GM12878 (cell line): Measurements from ENCODE around the gene SSX7. TPM values are rescaled to one million over a fixed set of nuclear protein-coding genes. Genes with fewer than 3 reads are reported as not detected.
"Not testable (repeated sequence)": the region's sequence is repeated elsewhere in the genome, so short reads cannot be mapped to it uniquely, and the experiment has no call there.

Source experiments
- ATAC-seq: fragments of 200-7000 bp; cut with Tn5 transposase; 3 replicates; pipeline ENCODE4 v1.9.1; 2020; ENCODE audit warnings: mild to moderate bottlenecking, moderate library complexity
- Bru-seq: library from RNA; stranded (reverse); fragments of 400-500 nt; gene quantifications from one replicate; lab custom pipeline; 2021; lab: Mats Ljungman, UMichigan
- BruChase-seq, 2 experiments: library from RNA; stranded (reverse); fragments of 400-500 nt; gene quantifications; one replicate each; lab custom pipeline; 2021; lab: Mats Ljungman, UMichigan
- BruUV-seq: library from RNA; stranded (reverse); fragments of 400-500 nt; replicated peaks from 2 replicates; lab custom pipeline; 2021; lab: Mats Ljungman, UMichigan
- CTCF ChIA-PET: fragments of 300-600 bp; sonication (Branson Sonifier 250); formaldehyde crosslinking; extraction: SDS; loops from one replicate; lab custom pipeline; 2021; ENCODE audit warnings: inconsistent platforms; lab: Yijun Ruan, JAX
- POLR2A ChIA-PET: fragments of 350-600 bp; formaldehyde crosslinking; extraction: SDS; loops from one replicate; lab custom pipeline; 2021; ENCODE audit warnings: inconsistent platforms; lab: Charles Lee
- RAD21 ChIA-PET: fragments of 300-600 bp; sonication (Branson Sonifier 250); formaldehyde crosslinking; loops from one replicate; lab custom pipeline; 2023; ENCODE audit warnings: antibody characterized with exemption; ENCODE audit not compliant: unreplicated experiment; lab: Charles Lee
- SMC1A ChIA-PET: fragments of 300-600 bp; sonication (Branson Sonifier 250); formaldehyde crosslinking; loops from one replicate; lab custom pipeline; 2023; ENCODE audit not compliant: unreplicated experiment, uncharacterized antibody; lab: Charles Lee
- DNase-seq: peaks from one replicate; pipeline ENCODE4 v3.0.0-alpha.2; 2011; ENCODE audit warnings: low read depth, low spot score
- FAIRE-seq: peaks from 3 replicates; lab custom pipeline; 2011; peaks lifted over from hg19 to GRCh38; lab: Jason Lieb, UNC
- H2AFZ ChIP-seq: 2 replicates; pipeline ENCODE4 v1.6.0; 2011; ENCODE audit warnings: low read depth, low read length, control low read depth; ENCODE audit not compliant: control insufficient read depth
- H3K27ac ChIP-seq: 2 replicates; pipeline ENCODE4 v1.5.1; 2011; ENCODE audit warnings: control low read depth; ENCODE audit not compliant: control insufficient read depth, insufficient read depth
- H3K27me3 ChIP-seq, 2 experiments: replicated peaks in 1 of 2; 2 replicates each; pipeline versions ENCODE4 v1.6.0 to v1.6.1; 2011; ENCODE audit warnings: low read length in 1 of 2; ENCODE audit not compliant: control insufficient read depth in 2 of 2, insufficient read depth in 2 of 2
- H3K36me3 ChIP-seq, 2 experiments: 2 replicates each; pipeline ENCODE4 v1.5.1; 2011; ENCODE audit warnings: low read length in 1 of 2; ENCODE audit not compliant: control insufficient read depth in 2 of 2, insufficient read depth in 2 of 2
- H3K4me1 ChIP-seq: 2 replicates; pipeline ENCODE4 v1.6.1; 2011; ENCODE audit warnings: mild to moderate bottlenecking, low read length, moderate library complexity, mixed read lengths; ENCODE audit not compliant: control insufficient read depth, insufficient read depth
- H3K4me2 ChIP-seq: 2 replicates; pipeline ENCODE4 v1.6.0; 2011; ENCODE audit warnings: control low read depth; ENCODE audit not compliant: control insufficient read depth, insufficient read depth
- H3K4me3 ChIP-seq: fragments of 200-600 bp; sonication (generic); 2 replicates; pipeline ENCODE4 v1.5.1; 2016
- H3K79me2 ChIP-seq: 2 replicates; pipeline ENCODE4 v1.6.0; 2011; ENCODE audit warnings: low read length; ENCODE audit not compliant: control insufficient read depth, insufficient read depth
- H3K9ac ChIP-seq: 2 replicates; pipeline ENCODE4 v1.8.0; 2011; ENCODE audit warnings: low read length, control low read depth, mixed read lengths; ENCODE audit not compliant: control insufficient read depth, insufficient read depth
- H3K9me3 ChIP-seq: replicated peaks from 3 replicates; pipeline ENCODE4 v1.5.1; 2011; ENCODE audit warnings: mild to moderate bottlenecking, low read length; ENCODE audit not compliant: control insufficient read depth, insufficient read depth
- H4K20me1 ChIP-seq: 2 replicates; pipeline ENCODE4 v1.6.0; 2011; ENCODE audit not compliant: control insufficient read depth, insufficient read depth
- NFYB ChIP-seq: IDR thresholded peaks from 2 replicates; pipeline ENCODE4 v1.6.1; 2011; ENCODE audit warnings: low read depth, mild to moderate bottlenecking, low read length, improper control_type of control experiment, moderate library complexity; ENCODE audit not compliant: insufficient read depth
- WGBS: methylation state at CpG from one replicate; pipeline ENCODE4 v1.1.6; 2016; ENCODE audit warnings: low lambda C conversion rate; ENCODE audit not compliant: insufficient replicate concordance, insufficient coverage; ENCODE audit errors: missing lambda C conversion rate; 5-methylcytosine and 5-hydroxymethylcytosine counted together
- in situ Hi-C: fragments of 300-500 bp; cut with MboI; formaldehyde crosslinking; loops from 9 replicates; pipeline ENCODE4 v1.14.3; 2018; ENCODE audit warnings: mixed read lengths
- intact Hi-C: fragments of 100-400 bp; cut with micrococcal nuclease; formaldehyde crosslinking; loops from one replicate; pipeline ENCODE4 v1.14.2; 2022; ENCODE audit not compliant: unreplicated experiment
- long read RNA-seq, 2 experiments: library from polyadenylated mRNA; unstranded; transcript quantifications; one replicate each; pipeline ENCODE4 v2.0.0, GENCODE V29; 2019 to 2020
- polyA minus RNA-seq, 3 experiments: library from RNA; depleted of rRNA, polyadenylated mRNA; stranded (reverse); fragments of >200 nt; gene quantifications; 2 replicates each; pipeline ENCODE4 v1.2.3, GENCODE V29; 2011
- polyA plus RNA-seq, 11 experiments: library from polyadenylated mRNA; depleted of rRNA in 4 of 11; unstranded in 6 of 11; stranded (reverse) in 5 of 11; fragments of >200 nt; fragmentation: Nextera tagmentation in 4 of 11; fragmentation: Illumina TruSeq in 1 of 11; extraction: Ambion mirVana in 4 of 11; extraction: Trizol in 1 of 11; gene quantifications; 1 replicate in 1 of 11; 2 replicates in 10 of 11; pipeline versions ENCODE4 v1.2.1 to v1.2.3, GENCODE V29; 2011 to 2016; ENCODE audit warnings: inconsistent platforms in 2 of 11, missing spikeins in 2 of 11, low read depth in 1 of 11
- total RNA-seq, 4 experiments: library from RNA; depleted of rRNA in 3 of 4; stranded (reverse); fragments of >200 nt in 3 of 4; fragmentation: Illumina TruSeq in 1 of 4; extraction: Trizol in 1 of 4; gene quantifications; 2 replicates each; pipeline versions ENCODE4 v1.2.1 to v1.2.3, GENCODE V29; 2013 to 2021

SSX7 gene, protein sequence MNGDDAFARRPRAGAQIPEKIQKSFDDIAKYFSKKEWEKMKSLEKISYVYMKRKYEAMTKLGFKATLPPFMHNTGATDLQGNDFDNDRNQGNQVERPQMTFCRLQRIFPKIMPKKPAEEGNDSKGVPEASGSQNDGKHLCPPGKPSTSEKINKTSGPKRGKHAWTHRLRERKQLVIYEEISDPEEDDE
- total RNA-seq (2013; cell fraction: nucleolus; rRNA removed): not detected in 2 replicates
- total RNA-seq (2014; rRNA removed) (not detected in 2 replicates), total RNA-seq (2014; rRNA removed; fragmentation: Illumina TruSeq; extraction: Trizol) (not detected in 2 replicates), total RNA-seq (2021) (not detected in 2 replicates), polyA plus RNA-seq (2011; rRNA removed) (not detected in 2 replicates), polyA plus RNA-seq (2014; fragmentation: Illumina TruSeq; extraction: Trizol) (not detected in 2 replicates), polyA plus RNA-seq (2014; fragmentation: Nextera tagmentation; extraction: Ambion mirVana) (not detected), polyA plus RNA-seq (2014; rRNA removed) (not detected in 2 replicates), polyA plus RNA-seq (2016; fragmentation: Nextera tagmentation; extraction: Ambion mirVana) (not detected), polyA minus RNA-seq (2011; rRNA and poly(A)+ RNA removed) (not detected in 2 replicates), Bru-seq, nascent RNA (not detected), BruChase-seq, experiment 1, labeled RNA remaining after a 6-hour chase (not detected), BruChase-seq, experiment 2, labeled RNA remaining after a 2-hour chase (not detected)
- not detected for polyA plus RNA-seq (2011; ENCODE audit: low read depth)
- polyA plus RNA-seq (2011; cell fraction: cytosol; rRNA removed): not detected in 2 replicates
- not detected in 2 replicates for polyA plus RNA-seq (2011; cell fraction: nucleus; rRNA removed)
- polyA plus RNA-seq (2012): not detected in 2 replicates
- polyA minus RNA-seq (2011; cell fraction: cytosol; rRNA and poly(A)+ RNA removed): not detected in 2 replicates
- not detected in 2 replicates for polyA minus RNA-seq (2011; cell fraction: nucleus; rRNA and poly(A)+ RNA removed)
- long read RNA-seq, experiment 1: 0 reads
- long read RNA-seq, experiment 2: 0 reads

DNA sequence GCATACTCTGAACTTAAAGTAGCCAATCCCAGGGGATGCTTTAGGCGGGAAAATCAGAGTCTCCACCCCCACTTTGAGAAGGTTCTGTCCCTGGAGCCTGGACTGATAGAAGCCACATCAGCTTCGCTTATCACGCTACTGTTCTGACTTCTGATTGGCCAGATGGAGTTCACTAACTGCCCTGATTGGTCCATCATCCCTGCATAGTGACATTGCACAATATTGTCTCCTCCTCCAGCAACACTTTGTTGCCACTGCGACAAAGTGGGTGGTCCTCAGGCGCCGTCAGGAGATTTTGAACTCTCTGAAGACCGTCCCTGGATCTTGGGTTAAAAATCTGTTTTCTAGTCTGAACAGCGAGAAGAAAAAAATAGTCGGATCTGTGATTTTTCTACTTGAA, at the start of gene SSX7:
Gene SSX7 (minus strand): TSS at position 101 of the 400 bp plus-strand sequence. CDS start 1,428 bp downstream, outside the sequence.
- H3K4me3 ChIP-seq, H2AFZ ChIP-seq, H3K27me3 ChIP-seq, H4K20me1 ChIP-seq, H3K4me1 ChIP-seq, FAIRE-seq, DNase-seq, H3K9me3 ChIP-seq, CTCF ChIA-PET, RAD21 ChIA-PET, BruUV-seq, H3K4me2 ChIP-seq, H3K9ac ChIP-seq, SMC1A ChIA-PET, H3K36me3 ChIP-seq, H3K79me2 ChIP-seq, intact Hi-C loops, POLR2A ChIA-PET, in situ Hi-C loops, H3K27ac ChIP-seq, ATAC-seq: not testable (repeated sequence)
- 39% methylated on average over 9 of the region's 9 CpGs for WGBS
- 0 out of 2 replicates have a peak, but pooled peaks have one; percentile 16 for TF ChIP-seq NFYB

GRCh38 chrX:52692034-52692433, 37.3 kb upstream of the SSX7 start:
- H3K27me3 ChIP-seq, ATAC-seq, H3K9ac ChIP-seq, H3K4me2 ChIP-seq, POLR2A ChIA-PET, H3K79me2 ChIP-seq, H2AFZ ChIP-seq, H4K20me1 ChIP-seq, FAIRE-seq, intact Hi-C loops, BruUV-seq, H3K4me1 ChIP-seq, H3K36me3 ChIP-seq, H3K4me3 ChIP-seq, DNase-seq, H3K9me3 ChIP-seq, in situ Hi-C loops, H3K27ac ChIP-seq, SMC1A ChIA-PET, RAD21 ChIA-PET, CTCF ChIA-PET: not testable (repeated sequence)
- WGBS: no CpG with 5 or more reads among the region's 4 CpGs

DNA sequence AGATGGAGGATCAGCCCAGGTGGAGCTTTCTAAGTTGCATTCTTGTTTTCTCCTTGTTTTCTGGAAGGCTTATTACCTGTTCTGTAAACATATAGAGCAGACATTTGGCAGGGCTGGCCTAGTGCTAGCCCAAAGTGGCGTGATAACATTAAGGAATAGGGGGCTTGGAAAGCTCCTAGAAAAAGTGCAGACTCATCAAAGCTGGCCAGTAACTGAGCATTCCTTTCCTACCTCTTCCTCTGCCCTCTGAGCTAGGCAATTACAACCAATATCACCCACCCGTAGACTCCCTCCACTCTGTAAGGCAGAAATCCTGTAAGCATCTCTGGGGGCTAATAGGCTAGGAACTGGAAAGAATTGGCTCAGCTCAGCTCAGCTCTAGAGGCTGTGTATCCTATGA, 7.5 kb upstream of the SSX7 start:
- H3K4me1 ChIP-seq, intact Hi-C loops, H3K27me3 ChIP-seq, H3K4me3 ChIP-seq, BruUV-seq, FAIRE-seq, POLR2A ChIA-PET, ATAC-seq, DNase-seq, H3K9ac ChIP-seq, H4K20me1 ChIP-seq, SMC1A ChIA-PET, CTCF ChIA-PET, H3K79me2 ChIP-seq, H2AFZ ChIP-seq, H3K9me3 ChIP-seq, RAD21 ChIA-PET, H3K36me3 ChIP-seq, H3K27ac ChIP-seq, in situ Hi-C loops, H3K4me2 ChIP-seq: not testable (repeated sequence)
- WGBS: 5% methylated on average over 2 of the region's 2 CpGs
